ENCODE measurements around the gene RAD51B. TPM values are rescaled to one million over a fixed set of nuclear protein-coding genes. Genes with fewer than 3 reads are reported as not detected.

RAD51B gene
- total RNA-seq, 1 experiment from 2014 or later = 14.2 TPM

DNA sequence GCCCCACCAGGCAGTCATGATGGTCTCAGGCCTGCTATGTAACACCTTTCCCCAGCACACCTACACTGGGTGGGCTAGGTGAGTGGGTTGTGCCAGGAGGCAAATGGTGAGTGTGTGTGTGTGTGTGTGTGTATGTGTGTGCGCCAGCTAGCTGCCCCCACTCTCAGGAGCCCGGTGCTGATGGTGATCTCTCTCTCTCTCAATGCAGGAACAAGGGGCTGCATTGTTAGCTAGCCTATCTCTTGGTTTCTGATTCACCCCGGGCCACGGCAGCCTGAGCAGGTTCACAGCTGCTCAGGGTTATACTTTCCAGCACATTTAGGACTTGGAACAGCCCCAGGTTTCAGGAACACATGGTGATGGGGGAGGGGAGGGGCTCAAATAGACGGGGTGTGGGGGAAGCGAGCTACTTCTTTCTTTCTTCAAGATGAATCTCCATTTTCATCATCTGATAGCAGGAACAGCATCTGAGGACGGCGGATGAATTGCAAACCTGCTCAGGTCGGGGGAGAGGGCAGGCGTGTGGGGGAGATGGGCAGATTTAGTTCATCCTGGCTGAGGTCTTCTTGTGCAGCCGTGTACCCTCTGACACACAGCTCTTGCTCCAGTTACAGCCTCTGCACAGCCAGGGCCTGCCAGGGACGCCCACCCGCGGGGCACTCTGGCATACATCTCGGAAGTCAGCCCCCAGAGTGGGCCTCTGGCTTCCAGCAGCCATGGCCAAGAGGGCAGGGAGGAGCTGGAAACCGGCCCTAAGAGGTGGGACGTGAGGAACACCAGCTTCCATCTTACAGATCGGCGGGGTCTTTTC lies 835.6 kb downstream of the RAD51B start:
- H3K4me1 Mint-ChIP-seq = peaks cover 24% of the 10 kb centered on the region
- no peak for ATAC-seq
- no peaks in the 10 kb centered on the region for H3K27me3 Mint-ChIP-seq (ENCODE audit: low read depth)
- no peak overlapping the region for H3K4me3 Mint-ChIP-seq
- H3K27ac Mint-ChIP-seq = no peak overlapping the region
- H3K36me3 Mint-ChIP-seq = no peaks in the 10 kb centered on the region
- TF ChIP-seq, protein P1, sequence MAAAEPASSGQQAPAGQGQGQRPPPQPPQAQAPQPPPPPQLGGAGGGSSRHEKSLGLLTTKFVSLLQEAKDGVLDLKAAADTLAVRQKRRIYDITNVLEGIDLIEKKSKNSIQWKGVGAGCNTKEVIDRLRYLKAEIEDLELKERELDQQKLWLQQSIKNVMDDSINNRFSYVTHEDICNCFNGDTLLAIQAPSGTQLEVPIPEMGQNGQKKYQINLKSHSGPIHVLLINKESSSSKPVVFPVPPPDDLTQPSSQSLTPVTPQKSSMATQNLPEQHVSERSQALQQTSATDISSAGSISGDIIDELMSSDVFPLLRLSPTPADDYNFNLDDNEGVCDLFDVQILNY (CRISPR knock-in tag; IDR thresholded peaks at IDR 0.05) = no peak
- TF ChIP-seq ZNF416 (CRISPR knock-in tag; IDR thresholded peaks at IDR 0.05) (no peak), OVOL2 (CRISPR knock-in tag; IDR thresholded peaks at IDR 0.05; ENCODE audit: borderline replicate concordance) (no peak)
- TF ChIP-seq, protein P2, sequence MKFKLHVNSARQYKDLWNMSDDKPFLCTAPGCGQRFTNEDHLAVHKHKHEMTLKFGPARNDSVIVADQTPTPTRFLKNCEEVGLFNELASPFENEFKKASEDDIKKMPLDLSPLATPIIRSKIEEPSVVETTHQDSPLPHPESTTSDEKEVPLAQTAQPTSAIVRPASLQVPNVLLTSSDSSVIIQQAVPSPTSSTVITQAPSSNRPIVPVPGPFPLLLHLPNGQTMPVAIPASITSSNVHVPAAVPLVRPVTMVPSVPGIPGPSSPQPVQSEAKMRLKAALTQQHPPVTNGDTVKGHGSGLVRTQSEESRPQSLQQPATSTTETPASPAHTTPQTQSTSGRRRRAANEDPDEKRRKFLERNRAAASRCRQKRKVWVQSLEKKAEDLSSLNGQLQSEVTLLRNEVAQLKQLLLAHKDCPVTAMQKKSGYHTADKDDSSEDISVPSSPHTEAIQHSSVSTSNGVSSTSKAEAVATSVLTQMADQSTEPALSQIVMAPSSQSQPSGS (CRISPR knock-in tag; IDR thresholded peaks at IDR 0.05; ENCODE audit: borderline replicate concordance, low read depth) = no peak
- POLR2A ChIA-PET = no interaction called here
- DNase-seq (ENCODE audit: low spot score) = no peak
- CTCF ChIA-PET = interaction anchor here (1.2 to 2.3 kb wide), 5 partner anchors 16 to 721 kb away, joined by 3 to 8 read pairs (median 5); no protein-coding TSS in a partner anchor
- no peaks in the 10 kb centered on the region; the same call in 1 of the 2 replicates for H3K9me3 Mint-ChIP-seq

DNA sequence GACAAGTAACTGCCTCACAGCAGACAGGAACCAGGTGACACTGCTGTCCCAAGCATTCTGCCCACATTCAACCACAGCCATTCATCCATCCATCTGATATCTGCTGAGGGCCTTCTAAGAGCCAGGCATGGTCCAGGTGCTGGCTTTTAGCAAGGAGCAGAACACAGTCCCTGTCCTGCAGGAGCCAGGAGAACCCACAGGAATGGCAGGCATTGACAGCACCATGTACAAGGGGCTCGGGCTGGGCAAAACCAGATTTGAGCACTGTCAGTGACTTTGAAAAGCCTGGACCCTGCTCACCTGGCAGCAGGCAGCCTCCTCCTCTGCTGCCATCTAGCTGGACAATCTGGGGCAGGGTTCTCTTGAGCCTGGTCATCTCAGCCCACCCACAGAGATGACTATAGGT lies 836.3 kb downstream of the RAD51B start:
- H3K36me3 Mint-ChIP-seq = no peaks in the 10 kb centered on the region

DNA sequence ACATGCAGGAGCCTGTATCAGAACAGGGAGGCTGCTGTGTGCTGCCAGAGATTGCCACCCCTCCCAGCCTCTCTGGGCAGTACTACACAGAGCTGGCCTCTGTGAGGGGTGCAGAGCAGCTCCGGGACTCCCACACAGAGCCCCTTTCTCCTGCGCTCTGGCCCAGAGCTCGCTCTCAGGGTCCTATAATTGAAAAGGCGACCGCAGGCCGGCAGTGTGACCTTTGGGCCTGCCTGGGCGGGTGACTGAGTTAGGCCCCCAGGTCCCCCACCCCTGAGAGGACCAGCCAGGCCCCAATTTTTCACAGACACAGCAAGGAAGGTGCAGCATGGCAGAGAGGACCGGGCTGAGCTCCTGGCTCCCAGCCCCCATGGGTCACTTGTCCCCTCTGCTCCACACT lies 836.9 kb downstream of the RAD51B start:
- POLR2A ChIA-PET = no interaction called here
- Mint-ChIP-seq H3K27me3 (ENCODE audit: low read depth) (0 out of 2 replicates have a peak, but pooled peaks cover 3% of the 10 kb centered on the region), H3K9me3 (no peaks in the 10 kb centered on the region; the same call in 1 of the 2 replicates), H3K36me3 (no peaks in the 10 kb centered on the region), H3K4me3 (no peak overlapping the region), H3K4me1 (peaks cover 24% of the 10 kb centered on the region), H3K27ac (no peak overlapping the region)
- ATAC-seq = no peak
- TF ChIP-seq, protein P3, sequence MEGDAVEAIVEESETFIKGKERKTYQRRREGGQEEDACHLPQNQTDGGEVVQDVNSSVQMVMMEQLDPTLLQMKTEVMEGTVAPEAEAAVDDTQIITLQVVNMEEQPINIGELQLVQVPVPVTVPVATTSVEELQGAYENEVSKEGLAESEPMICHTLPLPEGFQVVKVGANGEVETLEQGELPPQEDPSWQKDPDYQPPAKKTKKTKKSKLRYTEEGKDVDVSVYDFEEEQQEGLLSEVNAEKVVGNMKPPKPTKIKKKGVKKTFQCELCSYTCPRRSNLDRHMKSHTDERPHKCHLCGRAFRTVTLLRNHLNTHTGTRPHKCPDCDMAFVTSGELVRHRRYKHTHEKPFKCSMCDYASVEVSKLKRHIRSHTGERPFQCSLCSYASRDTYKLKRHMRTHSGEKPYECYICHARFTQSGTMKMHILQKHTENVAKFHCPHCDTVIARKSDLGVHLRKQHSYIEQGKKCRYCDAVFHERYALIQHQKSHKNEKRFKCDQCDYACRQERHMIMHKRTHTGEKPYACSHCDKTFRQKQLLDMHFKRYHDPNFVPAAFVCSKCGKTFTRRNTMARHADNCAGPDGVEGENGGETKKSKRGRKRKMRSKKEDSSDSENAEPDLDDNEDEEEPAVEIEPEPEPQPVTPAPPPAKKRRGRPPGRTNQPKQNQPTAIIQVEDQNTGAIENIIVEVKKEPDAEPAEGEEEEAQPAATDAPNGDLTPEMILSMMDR (IDR thresholded peaks at IDR 0.05) = no peak
- TF ChIP-seq EMX1 (CRISPR knock-in tag; IDR thresholded peaks at IDR 0.05) = no peak
- CTCF ChIA-PET = interaction anchor here (0.9 to 2.3 kb wide), 4 partner anchors 28 to 723 kb away, joined by 3 to 8 read pairs (median 4); no protein-coding TSS in a partner anchor
- no peak for DNase-seq (ENCODE audit: low spot score)

More for the DNA sequence above, 836.3 kb downstream of the RAD51B start:
- Mint-ChIP-seq H3K27ac (no peak overlapping the region), H3K27me3 (ENCODE audit: low read depth) (0 out of 2 replicates have a peak, but pooled peaks cover 1% of the 10 kb centered on the region), H3K9me3 (no peaks in the 10 kb centered on the region; the same call in 1 of the 2 replicates), H3K4me3 (no peak overlapping the region), H3K4me1 (peaks cover 24% of the 10 kb centered on the region)
- TF ChIP-seq ZNF138 (CRISPR knock-in tag; conservative IDR thresholded peaks at IDR 0.05) = no peak
- TF ChIP-seq, protein P4, sequence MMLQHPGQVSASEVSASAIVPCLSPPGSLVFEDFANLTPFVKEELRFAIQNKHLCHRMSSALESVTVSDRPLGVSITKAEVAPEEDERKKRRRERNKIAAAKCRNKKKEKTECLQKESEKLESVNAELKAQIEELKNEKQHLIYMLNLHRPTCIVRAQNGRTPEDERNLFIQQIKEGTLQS (CRISPR knock-in tag; conservative IDR thresholded peaks at IDR 0.05) = no peak
- ChIA-PET POLR2A (no interaction called here), CTCF (interaction anchor here (1.2 to 2.3 kb wide), 6 partner anchors 17 to 722 kb away, joined by 3 to 8 read pairs (median 5); no protein-coding TSS in a partner anchor)
- ATAC-seq (no peak), DNase-seq (ENCODE audit: low spot score) (no peak)

DNA sequence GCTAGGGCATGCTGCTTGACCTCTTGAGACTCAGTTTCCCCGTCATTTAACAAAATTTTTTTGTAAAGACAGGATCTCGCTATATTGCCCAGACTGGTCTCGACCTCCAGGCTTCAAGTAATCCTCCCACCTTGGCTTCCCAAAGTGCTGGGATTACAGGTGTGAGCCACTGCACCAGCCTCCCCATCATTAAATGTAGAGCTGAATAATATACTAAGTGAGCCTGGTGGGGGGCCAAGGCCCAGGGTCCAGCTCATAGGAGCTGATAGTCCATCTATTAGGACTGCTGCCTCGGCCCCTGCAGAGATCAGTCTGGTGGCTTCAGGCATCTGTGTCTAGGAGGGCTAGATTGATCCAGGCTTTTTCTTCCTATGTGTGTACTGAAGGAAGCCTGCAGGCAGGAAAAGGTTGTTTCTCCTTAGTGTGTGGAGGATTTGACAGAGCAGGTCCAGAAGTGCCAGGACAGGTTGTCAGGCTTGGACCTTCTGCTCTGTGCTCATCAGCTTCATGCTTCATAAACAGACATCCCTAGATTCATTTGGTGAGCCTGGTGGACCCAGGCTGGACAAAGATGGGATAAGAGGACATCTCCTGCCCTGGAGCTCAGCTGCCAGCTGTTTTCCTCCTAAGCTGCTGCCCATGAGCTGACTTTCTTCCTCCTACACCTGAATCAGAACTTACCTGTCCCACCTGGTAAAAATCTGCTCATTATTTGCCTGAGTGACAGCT lies 837.9 kb downstream of the RAD51B start:
- POLR2A ChIA-PET = no interaction called here
- TF ChIP-seq NR1H2 (CRISPR knock-in tag; IDR thresholded peaks at IDR 0.05) (no peak), ZNF396 (CRISPR knock-in tag; IDR thresholded peaks at IDR 0.05; ENCODE audit: borderline replicate concordance) (no peak), ZNF317 (CRISPR knock-in tag; IDR thresholded peaks at IDR 0.05; ENCODE audit: borderline replicate concordance, low read depth) (no peak), ZNF138 (CRISPR knock-in tag; conservative IDR thresholded peaks at IDR 0.05) (no peak), RELA (CRISPR knock-in tag; IDR thresholded peaks at IDR 0.05; ENCODE audit: borderline replicate concordance) (no peak), SP1 (CRISPR knock-in tag; conservative IDR thresholded peaks at IDR 0.05) (no peak), CREM (CRISPR knock-in tag; IDR thresholded peaks at IDR 0.05) (no peak)
- TF ChIP-seq, protein P5, sequence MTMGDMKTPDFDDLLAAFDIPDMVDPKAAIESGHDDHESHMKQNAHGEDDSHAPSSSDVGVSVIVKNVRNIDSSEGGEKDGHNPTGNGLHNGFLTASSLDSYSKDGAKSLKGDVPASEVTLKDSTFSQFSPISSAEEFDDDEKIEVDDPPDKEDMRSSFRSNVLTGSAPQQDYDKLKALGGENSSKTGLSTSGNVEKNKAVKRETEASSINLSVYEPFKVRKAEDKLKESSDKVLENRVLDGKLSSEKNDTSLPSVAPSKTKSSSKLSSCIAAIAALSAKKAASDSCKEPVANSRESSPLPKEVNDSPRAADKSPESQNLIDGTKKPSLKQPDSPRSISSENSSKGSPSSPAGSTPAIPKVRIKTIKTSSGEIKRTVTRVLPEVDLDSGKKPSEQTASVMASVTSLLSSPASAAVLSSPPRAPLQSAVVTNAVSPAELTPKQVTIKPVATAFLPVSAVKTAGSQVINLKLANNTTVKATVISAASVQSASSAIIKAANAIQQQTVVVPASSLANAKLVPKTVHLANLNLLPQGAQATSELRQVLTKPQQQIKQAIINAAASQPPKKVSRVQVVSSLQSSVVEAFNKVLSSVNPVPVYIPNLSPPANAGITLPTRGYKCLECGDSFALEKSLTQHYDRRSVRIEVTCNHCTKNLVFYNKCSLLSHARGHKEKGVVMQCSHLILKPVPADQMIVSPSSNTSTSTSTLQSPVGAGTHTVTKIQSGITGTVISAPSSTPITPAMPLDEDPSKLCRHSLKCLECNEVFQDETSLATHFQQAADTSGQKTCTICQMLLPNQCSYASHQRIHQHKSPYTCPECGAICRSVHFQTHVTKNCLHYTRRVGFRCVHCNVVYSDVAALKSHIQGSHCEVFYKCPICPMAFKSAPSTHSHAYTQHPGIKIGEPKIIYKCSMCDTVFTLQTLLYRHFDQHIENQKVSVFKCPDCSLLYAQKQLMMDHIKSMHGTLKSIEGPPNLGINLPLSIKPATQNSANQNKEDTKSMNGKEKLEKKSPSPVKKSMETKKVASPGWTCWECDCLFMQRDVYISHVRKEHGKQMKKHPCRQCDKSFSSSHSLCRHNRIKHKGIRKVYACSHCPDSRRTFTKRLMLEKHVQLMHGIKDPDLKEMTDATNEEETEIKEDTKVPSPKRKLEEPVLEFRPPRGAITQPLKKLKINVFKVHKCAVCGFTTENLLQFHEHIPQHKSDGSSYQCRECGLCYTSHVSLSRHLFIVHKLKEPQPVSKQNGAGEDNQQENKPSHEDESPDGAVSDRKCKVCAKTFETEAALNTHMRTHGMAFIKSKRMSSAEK (CRISPR knock-in tag; IDR thresholded peaks at IDR 0.05; ENCODE audit: borderline replicate concordance) = no peak
- TF ChIP-seq, protein P4 (CRISPR knock-in tag; conservative IDR thresholded peaks at IDR 0.05) = no peak

More for the DNA sequence above, 837.9 kb downstream of the RAD51B start:
- H3K9me3 Mint-ChIP-seq = no peaks in the 10 kb centered on the region; the same call in 1 of the 2 replicates
- H3K36me3 Mint-ChIP-seq = no peaks in the 10 kb centered on the region
- 0 out of 2 replicates have a peak, but pooled peaks cover 3% of the 10 kb centered on the region for H3K27me3 Mint-ChIP-seq (ENCODE audit: low read depth)
- no peak for DNase-seq (ENCODE audit: low spot score)
- no peak overlapping the region for H3K27ac Mint-ChIP-seq
- no peak for ATAC-seq
- peaks cover 23% of the 10 kb centered on the region for H3K4me1 Mint-ChIP-seq
- H3K4me3 Mint-ChIP-seq = no peak overlapping the region
- CTCF ChIA-PET = interaction anchor here (0.5 to 0.9 kb wide), 2 partner anchors 29 to 108 kb away, joined by 3 to 6 read pairs; no protein-coding TSS in a partner anchor
